Measurements from ENCODE around the gene CHCHD6. TPM values are rescaled to one million over a fixed set of nuclear protein-coding genes. Genes with fewer than 3 reads are reported as not detected.

The CHCHD6 gene
- total and polyA plus RNA-seq, 12 donors, result 5.2 to 27.0 (median 10.2) TPM

GRCh38 chr3:126994661-126995245 lies 290.7 kb downstream of the CHCHD6 start:
- intact Hi-C loops (cut with DNase I), result loop anchor here in 5 of 10 donors (5.0 to 10.0 kb wide), 5 partner anchors 180 to 460 kb away; no protein-coding TSS in a partner anchor
- H3K4me1 ChIP-seq, result peaks cover 30 to 94% (median 64%) of the 10 kb centered on the region in 9 donors
- TF ChIP-seq, protein P1, sequence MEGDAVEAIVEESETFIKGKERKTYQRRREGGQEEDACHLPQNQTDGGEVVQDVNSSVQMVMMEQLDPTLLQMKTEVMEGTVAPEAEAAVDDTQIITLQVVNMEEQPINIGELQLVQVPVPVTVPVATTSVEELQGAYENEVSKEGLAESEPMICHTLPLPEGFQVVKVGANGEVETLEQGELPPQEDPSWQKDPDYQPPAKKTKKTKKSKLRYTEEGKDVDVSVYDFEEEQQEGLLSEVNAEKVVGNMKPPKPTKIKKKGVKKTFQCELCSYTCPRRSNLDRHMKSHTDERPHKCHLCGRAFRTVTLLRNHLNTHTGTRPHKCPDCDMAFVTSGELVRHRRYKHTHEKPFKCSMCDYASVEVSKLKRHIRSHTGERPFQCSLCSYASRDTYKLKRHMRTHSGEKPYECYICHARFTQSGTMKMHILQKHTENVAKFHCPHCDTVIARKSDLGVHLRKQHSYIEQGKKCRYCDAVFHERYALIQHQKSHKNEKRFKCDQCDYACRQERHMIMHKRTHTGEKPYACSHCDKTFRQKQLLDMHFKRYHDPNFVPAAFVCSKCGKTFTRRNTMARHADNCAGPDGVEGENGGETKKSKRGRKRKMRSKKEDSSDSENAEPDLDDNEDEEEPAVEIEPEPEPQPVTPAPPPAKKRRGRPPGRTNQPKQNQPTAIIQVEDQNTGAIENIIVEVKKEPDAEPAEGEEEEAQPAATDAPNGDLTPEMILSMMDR (IDR thresholded peaks at IDR 0.05), result no peak
- WGBS, 2 donors, result 19 to 34% methylated on average over 10 of the region's 10 CpGs
- peaks cover 0 to 22% (median 0%) of the 10 kb centered on the region in 9 donors for H3K36me3 ChIP-seq
- no peaks in the 10 kb centered on the region for H3K27me3 ChIP-seq
- peak; percentile 54 to 67 for DNase-seq
- H3K9me3 ChIP-seq, result no peaks in the 10 kb centered on the region
- ATAC-seq, result peak; percentile 17 to 61 (median 44)
- H3K4me3 ChIP-seq, result no peak overlapping the region
- peak overlapping the region in 9 of 10 donors; percentile 30 to 79 (median 56) for H3K27ac ChIP-seq

DNA sequence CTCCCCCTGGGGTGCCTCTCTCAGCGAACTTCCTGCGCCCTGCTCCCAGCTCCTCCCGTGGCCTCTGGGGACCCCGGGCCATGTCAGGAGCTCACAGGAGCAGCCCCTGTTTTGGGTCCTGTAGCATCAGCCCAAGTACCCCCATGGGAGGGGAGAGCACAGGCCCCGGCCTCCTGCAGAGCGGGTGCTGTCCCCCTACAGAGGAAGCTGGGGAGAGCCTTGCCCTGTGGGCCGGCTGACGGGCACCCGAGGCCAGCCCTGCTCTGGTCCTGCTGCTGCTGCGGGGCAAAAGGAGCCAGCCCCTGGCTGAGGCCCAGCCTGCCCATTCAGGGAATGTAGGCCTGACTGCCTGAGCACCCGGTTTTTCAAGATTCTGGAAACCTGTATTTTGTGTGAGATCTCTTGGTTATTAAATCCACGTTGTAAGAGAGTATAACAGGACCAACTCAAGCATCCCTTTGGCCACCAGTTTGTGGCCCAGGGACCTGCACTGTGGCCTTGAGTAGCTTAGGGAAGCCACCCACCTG lies 291.3 kb downstream of the CHCHD6 start:
- Histone ChIP-seq H3K27me3 (no peaks in the 10 kb centered on the region), H3K36me3 (peaks cover 0 to 16% (median 0%) of the 10 kb centered on the region in 9 donors), H3K4me3 (no peak overlapping the region), H3K4me1 (peaks cover 30 to 95% (median 65%) of the 10 kb centered on the region in 9 donors), H3K9me3 (no peaks in the 10 kb centered on the region), H3K27ac (peak overlapping the region in 9 of 10 donors; percentile 30 to 79 (median 56))
- ATAC-seq, result peak in 1 of 8 donors; percentile 2
- intact Hi-C loops (cut with DNase I), result loop anchor here in 4 of 10 donors (5.0 to 10.0 kb wide), 4 partner anchors 179 to 459 kb away; no protein-coding TSS in a partner anchor
- WGBS, 2 donors, result 44 to 54% methylated on average over 12 of the region's 12 CpGs
- TF ChIP-seq, protein P1 (IDR thresholded peaks at IDR 0.05), result no peak
- DNase-seq, result no peak

DNA sequence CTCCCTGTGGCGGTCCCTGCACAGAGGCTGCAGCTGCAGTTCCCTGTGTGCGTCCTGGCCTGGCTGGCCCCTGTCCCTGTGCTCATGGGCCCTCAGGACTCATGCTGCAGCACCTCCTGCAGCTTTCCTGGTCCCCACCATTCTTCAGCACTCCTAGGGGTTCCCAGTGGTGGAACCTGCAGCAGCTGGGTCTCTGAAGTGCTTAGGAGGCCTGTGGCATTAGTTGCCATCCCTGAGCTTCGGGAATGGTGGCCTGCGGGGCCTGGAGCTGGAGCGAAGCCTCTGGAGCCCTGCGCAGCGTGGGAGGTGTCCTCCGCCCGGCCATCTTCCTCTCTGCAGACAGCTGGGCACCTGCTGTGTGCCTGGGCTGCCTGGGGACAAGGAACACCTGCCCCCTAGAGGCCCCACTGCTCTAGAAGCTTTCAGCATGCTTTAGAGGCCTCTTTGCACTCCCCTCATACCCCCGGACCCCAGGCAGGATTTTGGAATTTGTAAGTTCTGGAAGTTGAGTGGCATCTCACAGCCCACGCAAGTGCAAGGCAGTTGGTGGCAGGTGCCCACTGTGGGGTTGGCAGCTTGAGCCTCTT lies 292.0 kb downstream of the CHCHD6 start:
- no peak for DNase-seq
- Histone ChIP-seq H3K9me3 (no peaks in the 10 kb centered on the region), H3K4me1 (peaks cover 30 to 99% (median 66%) of the 10 kb centered on the region in 9 donors), H3K27ac (peak overlapping the region in 1 of 10 donors; percentile 77), H3K36me3 (peaks cover 0 to 10% (median 0%) of the 10 kb centered on the region in 9 donors), H3K27me3 (no peaks in the 10 kb centered on the region), H3K4me3 (no peak overlapping the region)
- intact Hi-C loops (cut with DNase I), result loop anchor here in 4 of 10 donors (5.0 to 10.0 kb wide), 4 partner anchors 179 to 459 kb away; no protein-coding TSS in a partner anchor
- ATAC-seq, result no peak
- 88 to 90% methylated on average over 11 of the region's 11 CpGs for WGBS, 2 donors
- TF ChIP-seq, protein P1 (IDR thresholded peaks at IDR 0.05), result peak in 1 of 9 donors; percentile 17

GRCh38 chr3:126996905-126997304 lies 292.9 kb downstream of the CHCHD6 start:
- intact Hi-C loops (cut with DNase I), result loop anchor here in 4 of 10 donors (5.0 to 10.0 kb wide), 4 partner anchors 178 to 458 kb away; no protein-coding TSS in a partner anchor
- no peak for ATAC-seq

More at GRCh38 chr3:126996905-126997304, 292.9 kb downstream of the CHCHD6 start:
- Histone ChIP-seq H3K36me3 (peaks cover 0 to 1% (median 0%) of the 10 kb centered on the region in 9 donors), H3K4me3 (no peak overlapping the region), H3K9me3 (no peaks in the 10 kb centered on the region), H3K27ac (no peak overlapping the region), H3K27me3 (no peaks in the 10 kb centered on the region), H3K4me1 (peaks cover 29 to 99% (median 66%) of the 10 kb centered on the region in 9 donors)
- no peak for DNase-seq
- TF ChIP-seq, protein P1 (IDR thresholded peaks at IDR 0.05), result no peak
- 93 to 94% methylated on average over 7 of the region's 7 CpGs for WGBS, 2 donors

Measured in heart right ventricle (tissue), 16 donors.